CD8-positive, alpha-beta T cell (primary cell): Measurements from ENCODE around the gene RFPL1. TPM values are rescaled to one million over a fixed set of nuclear protein-coding genes. Genes with fewer than 3 reads are reported as not detected.

Source experiments
- total RNA-seq, 46 experiments: library from RNA in 2 of 46; stranded (reverse) in 2 of 46; gene quantifications; one replicate each; pipeline ENCODE4 v1.2.3 and lab custom pipeline; 2021 to 2026

Gene RFPL1
- total RNA-seq, 2 experiments from 2014 or later = not detected

Other genes starting within 250 kb of the RFPL1 start
- gene EMID1, start 232.7 kb upstream of the RFPL1 start, total RNA-seq = not detected
- gene RHBDD3, start 170.6 kb upstream of the RFPL1 start, total RNA-seq = 10 to 100 TPM; 10.2 to 10.9 TPM
- 100 to 1,000 TPM; 326 to 352 TPM for gene EWSR1, start 170.3 kb upstream of the RFPL1 start, total RNA-seq
- not detected for gene GAS2L1, start 131.9 kb upstream of the RFPL1 start, total RNA-seq
- under 1 TPM; 0.44 to 0.49 TPM for gene RASL10A, start 122.9 kb upstream of the RFPL1 start, total RNA-seq
- 10 to 100 TPM; 27.9 to 28.1 TPM for gene AP1B1, start 50.0 kb upstream of the RFPL1 start, total RNA-seq
- gene NEFH, start 41.6 kb downstream of the RFPL1 start, total RNA-seq = under 1 TPM; 0.28 to 0.33 TPM
- gene THOC5, start 115.2 kb downstream of the RFPL1 start, total RNA-seq = 10 to 100 TPM; 33.5 to 35.0 TPM
- gene NIPSNAP1, start 142.5 kb downstream of the RFPL1 start, total RNA-seq = 10 to 100 TPM; 15.9 to 16.1 TPM
- 10 to 100 TPM; 22.6 to 23.2 TPM for gene NF2, start 165.1 kb downstream of the RFPL1 start, total RNA-seq